ENCODE results near the gene ADGRF3.
"Not testable (repeated sequence)": the region's sequence is repeated elsewhere in the genome, so short reads cannot be mapped to it uniquely, and the experiment has no call there.

ADGRF3 gene

GRCh38 chr2:26346454-26347053, at the start of gene ADGRF3:
Gene ADGRF3, minus strand, starts transcription at chr2:26346789. Its CDS starts 555 bp downstream, at chr2:26346234.
- DNase-seq (ENCODE audit: low read depth): no peak

- no peak for DNase-seq (ENCODE audit: low read depth)
These were observed 48.8 kb upstream of the ADGRF3 start for GRCh38 chr2:26395394-26395793.

- no peak for DNase-seq (ENCODE audit: low read depth)
These were observed 48.1 kb upstream of the ADGRF3 start for GRCh38 chr2:26394694-26395093.

GRCh38 chr2:26387189-26387588, 40.6 kb upstream of the ADGRF3 start:
- no peak for DNase-seq (ENCODE audit: low read depth)

- no peak for DNase-seq (ENCODE audit: low read depth)
These were observed 38.0 kb upstream of the ADGRF3 start for GRCh38 chr2:26384597-26384996.

- no peak for DNase-seq (ENCODE audit: low read depth)
These were observed 37.6 kb upstream of the ADGRF3 start for GRCh38 chr2:26384183-26384582.

GRCh38 chr2:26382564-26382963, 36.0 kb upstream of the ADGRF3 start:
- no peak for DNase-seq (ENCODE audit: low read depth)

GRCh38 chr2:26380281-26380680, 33.7 kb upstream of the ADGRF3 start:
- DNase-seq (ENCODE audit: low read depth): no peak

GRCh38 chr2:26376799-26377198, 30.2 kb upstream of the ADGRF3 start:
- no peak for DNase-seq (ENCODE audit: low read depth)

GRCh38 chr2:26370909-26371308, 24.3 kb upstream of the ADGRF3 start:
- not testable (repeated sequence) for DNase-seq (ENCODE audit: low read depth)

- DNase-seq (ENCODE audit: low read depth): not testable (repeated sequence)
These were observed 23.1 kb upstream of the ADGRF3 start for GRCh38 chr2:26369664-26370063.

- DNase-seq (ENCODE audit: low read depth): no peak
These were observed 20.4 kb upstream of the ADGRF3 start for GRCh38 chr2:26366957-26367356.

- no peak for DNase-seq (ENCODE audit: low read depth)
These were observed 18.1 kb upstream of the ADGRF3 start for GRCh38 chr2:26364669-26365068.

GRCh38 chr2:26363958-26364357, 17.4 kb upstream of the ADGRF3 start:
- DNase-seq (ENCODE audit: low read depth): no peak

- no peak for DNase-seq (ENCODE audit: low read depth)
These were observed 16.7 kb upstream of the ADGRF3 start for GRCh38 chr2:26363323-26363722.

- no peak for DNase-seq (ENCODE audit: low read depth)
These were observed 13.4 kb upstream of the ADGRF3 start for GRCh38 chr2:26359886-26360473.

- DNase-seq (ENCODE audit: low read depth): no peak
These were observed 10.2 kb upstream of the ADGRF3 start for GRCh38 chr2:26356771-26357170.

GRCh38 chr2:26356111-26356510, 9.5 kb upstream of the ADGRF3 start:
- DNase-seq (ENCODE audit: low read depth): no peak

- no peak for DNase-seq (ENCODE audit: low read depth)
These were observed 8.7 kb upstream of the ADGRF3 start for GRCh38 chr2:26355038-26355995.

- not testable (repeated sequence) for DNase-seq (ENCODE audit: low read depth)
These were observed 7.9 kb upstream of the ADGRF3 start for GRCh38 chr2:26354469-26354868.

- no peak for DNase-seq (ENCODE audit: low read depth)
These were observed 6.3 kb upstream of the ADGRF3 start for GRCh38 chr2:26352892-26353291.

- no peak for DNase-seq (ENCODE audit: low read depth)
These were observed 4.9 kb upstream of the ADGRF3 start for GRCh38 chr2:26351375-26352090.

Data from stimulated activated CD8-positive, alpha-beta memory T cell treated with anti-CD3 and anti-CD28 coated beads, Interleukin-15, amount 100 ng/mL, for 24 hours (primary cell).